HG02981 (cell line): ENCODE data around the gene MOB3A.

Experiments
- ATAC-seq: cut with Tn5 transposase; IDR thresholded peaks from one replicate; pipeline ENCODE4 v1.9.1; 2021; ENCODE audit warnings: mild to moderate bottlenecking, moderate library complexity; ENCODE audit not compliant: unreplicated experiment

Gene MOB3A

DNA sequence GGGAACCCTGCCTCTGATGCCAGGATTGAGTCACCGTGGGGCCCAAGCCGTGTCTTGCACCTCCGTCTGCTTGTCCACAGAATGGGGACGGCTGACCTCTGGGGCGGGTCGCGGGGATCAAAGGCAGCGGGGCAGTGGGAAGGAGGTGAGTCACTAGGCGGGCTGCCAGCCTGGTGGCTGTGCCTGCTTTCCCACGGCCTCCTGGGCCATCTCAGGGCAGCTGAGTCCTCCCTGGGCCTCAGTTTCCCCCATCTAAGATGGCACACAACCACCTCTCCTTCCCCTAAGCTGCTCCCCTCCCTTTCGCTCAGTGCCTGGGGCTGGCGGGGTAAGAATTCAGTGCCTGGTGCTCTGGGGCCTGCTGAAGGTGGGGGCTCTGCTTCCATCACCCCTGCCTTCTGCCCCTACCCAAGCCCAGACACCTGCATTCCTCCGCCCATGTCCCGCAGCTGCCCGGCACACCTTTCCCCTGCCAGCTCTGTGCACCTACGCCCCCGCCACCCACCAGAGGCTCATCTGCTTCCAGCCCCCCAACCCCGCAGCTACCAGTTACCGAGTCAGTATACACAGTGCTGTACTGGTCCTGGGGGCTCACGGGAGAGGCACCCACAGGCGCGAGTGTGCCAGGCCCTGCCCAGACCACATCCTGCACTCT, 48.5 kb downstream of the MOB3A start:
- ATAC-seq = no peak

- ATAC-seq = no peak
Observed at GRCh38 chr19:2047076-2047448, 49.1 kb downstream of the MOB3A start.

- no peak for ATAC-seq
Observed at GRCh38 chr19:2046046-2046907, 49.8 kb downstream of the MOB3A start.

GRCh38 chr19:2045501-2046045, 50.6 kb downstream of the MOB3A start:
- ATAC-seq = no peak

- no peak for ATAC-seq
Observed at GRCh38 chr19:2044709-2045500, 51.2 kb downstream of the MOB3A start.

DNA sequence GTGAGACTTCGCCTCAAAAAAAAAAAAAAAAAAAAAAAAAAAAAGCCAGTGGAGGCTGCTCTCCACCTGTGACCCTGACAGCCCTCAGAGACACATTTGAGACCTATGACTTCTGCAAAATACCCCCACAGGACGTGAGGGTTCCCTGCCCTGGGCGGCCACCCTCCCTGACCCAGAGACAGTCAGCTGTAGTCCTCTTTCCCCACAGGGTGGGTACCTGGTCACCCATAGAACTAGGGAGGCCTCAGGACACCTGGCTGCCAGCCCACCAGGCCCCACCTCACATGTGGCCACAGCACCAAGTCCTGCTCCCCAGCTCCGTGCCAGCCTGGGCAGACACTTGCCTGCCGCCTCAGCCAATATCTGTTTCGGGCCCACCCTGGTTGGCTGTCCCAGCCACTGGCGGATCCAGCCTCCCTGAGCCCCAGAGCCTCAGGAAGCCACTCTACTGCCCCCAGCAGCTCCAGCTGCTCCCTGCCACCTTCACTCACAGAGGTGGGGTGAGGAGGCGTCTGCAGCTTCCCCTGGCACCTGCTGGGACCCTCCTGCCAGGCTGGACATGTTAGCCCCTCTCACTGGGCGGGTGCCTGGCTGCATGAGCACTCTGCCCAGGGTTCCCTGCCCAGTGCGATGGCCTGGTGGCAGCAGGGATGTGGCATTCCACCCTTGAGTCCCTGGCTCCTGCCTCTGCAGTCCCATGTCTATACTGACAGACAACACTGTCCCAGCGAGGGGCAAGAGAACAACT, 52.0 kb downstream of the MOB3A start:
- ATAC-seq = no peak

- ATAC-seq = no peak
Observed at GRCh38 chr19:2043251-2043641, 52.9 kb downstream of the MOB3A start.

GRCh38 chr19:2042485-2043250, 53.5 kb downstream of the MOB3A start:
- peak; percentile 4 for ATAC-seq

DNA sequence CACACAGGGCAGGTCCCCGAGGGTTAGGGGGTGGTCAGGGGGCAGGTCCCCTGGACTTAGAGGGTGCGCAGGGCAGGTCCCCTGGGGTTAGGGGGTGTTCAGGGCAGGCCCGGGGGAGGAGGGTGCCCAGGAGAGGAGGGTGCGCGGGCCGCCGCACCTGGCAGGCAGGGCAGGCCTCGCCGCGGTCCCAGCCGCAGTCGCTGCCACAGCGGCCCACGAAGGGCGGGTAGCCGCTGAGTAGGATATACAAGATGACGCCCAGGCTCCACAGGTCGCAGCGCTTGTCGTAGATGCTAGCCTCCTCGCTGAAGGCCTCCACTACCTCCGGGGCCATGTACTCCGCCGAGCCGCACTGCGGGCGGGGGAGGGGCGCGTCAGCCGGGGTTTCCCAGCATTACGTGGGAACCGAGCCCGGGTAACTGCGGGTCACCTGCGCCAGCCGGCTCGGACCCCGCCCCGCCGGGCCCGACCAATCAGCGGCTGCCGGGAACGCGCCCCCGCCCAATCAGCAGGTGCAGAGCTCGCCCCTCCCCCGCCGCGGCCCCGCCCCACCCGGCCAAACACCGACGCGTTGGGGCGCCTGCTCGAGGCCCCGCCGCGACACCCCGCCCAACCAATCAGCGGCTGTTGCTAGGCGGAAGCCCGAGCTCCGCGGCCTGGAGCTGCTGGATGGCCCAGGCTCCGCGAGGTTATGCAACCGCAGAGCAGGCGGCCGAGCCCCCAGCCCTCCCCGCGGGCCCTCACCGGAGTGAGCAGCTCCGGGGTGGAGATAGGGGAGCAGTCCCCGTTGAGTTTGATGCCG, 54.2 kb downstream of the MOB3A start:
- ATAC-seq = peak; percentile 63

- ATAC-seq = no peak
Observed at GRCh38 chr19:2041433-2041682, 54.8 kb downstream of the MOB3A start.

DNA sequence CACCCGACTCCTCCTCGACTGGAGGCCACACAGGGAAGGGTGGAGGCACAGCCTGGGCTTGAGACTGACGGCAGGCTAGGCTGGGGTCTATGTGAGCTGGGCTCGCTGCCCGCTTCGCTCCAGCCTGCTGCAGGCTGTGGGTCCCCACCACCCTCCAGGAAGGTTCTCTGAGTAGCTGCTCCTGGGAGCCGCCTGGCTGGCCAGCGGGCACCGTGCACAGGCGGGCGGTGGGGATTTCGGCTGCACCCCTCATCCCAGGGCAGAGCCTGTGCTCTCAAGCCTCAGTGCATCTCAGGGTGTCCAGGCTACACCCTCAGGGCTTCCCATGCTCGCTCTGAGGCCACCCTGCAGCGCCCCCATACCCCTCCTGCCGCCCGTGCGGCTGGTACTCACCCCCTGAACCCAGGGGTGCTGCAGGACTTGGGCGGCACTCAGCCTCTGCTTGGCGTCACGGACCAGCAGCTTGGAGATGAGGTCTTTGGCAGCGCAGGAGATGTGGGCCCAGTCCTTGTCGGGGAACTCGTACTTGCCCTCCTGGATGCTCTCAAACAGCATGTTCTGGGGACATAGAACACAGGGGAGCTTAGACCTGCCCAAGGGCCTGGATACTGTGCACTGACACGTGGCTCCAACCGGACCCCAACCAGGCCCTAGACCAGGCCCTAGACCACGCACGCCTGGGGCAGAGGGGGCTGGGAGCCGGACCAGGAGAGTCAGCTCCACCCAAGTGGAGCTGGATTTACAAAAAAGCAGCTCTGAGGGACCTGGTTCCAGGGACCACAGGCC, 55.3 kb downstream of the MOB3A start:
- no peak for ATAC-seq

DNA sequence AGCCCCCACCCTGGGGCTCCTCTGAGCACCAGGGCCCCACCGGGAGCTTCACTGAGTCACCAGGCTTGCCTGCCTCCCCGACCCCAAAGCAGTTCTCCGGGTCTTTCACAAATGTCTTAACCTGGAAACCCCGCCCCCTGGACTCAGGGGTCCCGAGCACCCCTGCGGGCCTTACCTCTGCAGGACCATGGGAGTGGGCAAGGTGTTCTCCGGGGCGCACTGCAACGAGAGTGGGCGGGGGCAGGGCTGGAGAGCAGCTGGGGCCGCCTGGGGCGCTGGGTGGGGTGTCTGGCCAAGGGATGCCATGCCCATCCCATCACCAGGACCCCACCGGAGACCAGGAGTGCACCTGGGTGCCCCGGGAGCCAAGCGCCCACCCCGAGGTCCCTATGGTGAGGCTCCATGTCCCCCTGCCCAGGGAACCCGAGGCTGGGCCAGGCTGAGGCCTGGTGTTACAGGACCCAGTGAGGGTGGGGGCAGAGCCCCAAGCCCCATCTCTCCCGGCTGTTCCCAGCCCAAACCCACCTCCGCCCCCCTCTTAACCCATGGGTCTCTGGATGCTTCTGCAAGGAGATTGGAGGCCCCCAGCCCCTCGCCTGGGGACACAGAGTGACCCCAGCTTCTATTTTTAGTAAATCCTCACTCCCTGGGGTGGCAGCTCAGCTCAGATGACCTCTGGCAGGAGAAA, 56.0 kb downstream of the MOB3A start:
- no peak for ATAC-seq

GRCh38 chr19:2039089-2039958, 56.8 kb downstream of the MOB3A start:
- ATAC-seq = no peak

DNA sequence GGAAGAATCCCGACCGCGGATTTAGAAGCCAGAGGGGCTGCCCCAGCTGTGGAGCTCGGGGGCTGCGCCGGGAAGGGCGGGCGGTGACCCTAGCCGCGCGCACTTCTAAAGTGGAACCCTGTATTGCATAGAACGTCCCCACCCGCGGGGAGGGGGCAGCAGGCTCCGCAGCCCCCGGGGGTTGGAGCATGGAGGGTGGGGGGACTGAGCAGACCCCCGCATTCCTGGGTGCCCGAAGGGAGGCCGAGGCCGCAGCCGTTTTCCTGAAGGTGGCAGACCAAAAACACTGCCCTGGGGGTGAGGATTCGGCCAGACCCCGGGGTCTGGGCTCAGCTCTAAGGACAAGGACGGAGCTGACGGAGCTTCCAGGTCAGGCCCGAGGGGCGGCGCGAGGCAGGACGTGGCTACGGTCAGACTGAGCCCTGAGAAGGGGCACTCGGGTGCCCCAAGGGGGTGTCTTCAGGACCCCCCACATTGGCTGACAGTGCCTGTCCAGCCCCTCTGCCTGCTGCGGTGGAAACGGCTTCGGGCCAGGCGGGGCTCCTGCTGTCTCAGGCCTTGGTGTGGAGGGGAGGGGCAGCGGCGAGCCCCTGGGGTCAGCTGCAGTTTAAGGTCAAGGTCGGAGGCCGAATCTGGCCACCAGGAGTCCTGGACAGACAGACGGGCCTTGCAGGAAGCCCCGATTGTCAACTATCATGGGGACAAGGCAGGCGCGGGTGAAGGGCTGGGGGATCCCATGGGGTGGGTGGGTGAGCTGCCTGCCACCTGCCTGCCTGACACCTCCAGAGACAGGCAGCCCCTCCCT, 57.6 kb downstream of the MOB3A start:
- no peak for ATAC-seq

DNA sequence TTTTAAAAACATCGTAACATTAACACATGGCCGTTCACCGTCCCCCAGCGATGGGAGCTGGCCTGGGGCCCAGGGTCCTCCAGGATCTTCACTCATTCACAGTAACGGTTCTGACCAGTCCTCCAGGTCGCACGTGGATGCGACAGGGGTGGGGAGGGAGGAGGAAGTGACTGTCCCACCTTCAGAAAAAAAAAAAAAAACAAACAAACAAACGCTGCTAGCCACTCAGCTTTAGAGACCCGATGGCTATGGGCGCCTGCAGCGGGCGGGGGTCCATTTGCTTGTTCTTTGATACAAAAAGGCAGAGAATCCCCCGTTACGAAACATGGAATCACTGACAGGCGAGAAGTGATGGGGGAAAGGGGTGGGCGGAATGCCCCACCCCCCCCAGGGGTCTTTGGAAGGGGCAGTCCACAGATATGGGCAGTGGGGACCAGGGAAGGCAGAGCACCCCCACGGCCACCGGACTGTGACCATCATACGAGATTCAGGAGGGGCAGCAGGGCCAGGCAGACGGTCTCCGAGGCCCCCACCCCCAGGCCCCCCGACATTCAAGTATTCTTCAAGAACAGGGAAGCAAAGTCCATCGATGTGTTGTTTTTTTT, 58.4 kb downstream of the MOB3A start:
- ATAC-seq = no peak

DNA sequence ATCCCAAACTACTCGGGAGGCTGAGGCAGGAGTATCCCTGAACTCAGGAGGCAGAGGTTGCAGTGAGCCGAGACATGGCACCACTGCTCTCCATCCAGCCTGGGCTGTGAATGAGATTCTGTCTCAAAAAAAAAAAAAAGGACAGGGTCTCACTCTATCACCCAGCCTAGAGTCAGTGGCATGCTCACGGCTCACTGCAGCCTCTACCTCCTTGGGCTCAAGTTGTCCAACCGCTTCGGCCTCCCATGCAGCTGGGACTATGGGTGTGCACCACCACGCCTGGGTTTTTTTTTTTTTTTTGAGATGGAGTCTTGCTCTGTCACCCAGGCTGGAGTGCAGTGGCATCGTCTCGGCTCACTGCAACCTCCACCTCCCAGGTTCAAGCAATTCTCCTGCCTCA, 59.7 kb downstream of the MOB3A start:
- ATAC-seq = no peak
